MM.1S (cell line): ENCODE measurements around the gene CFP.

Experiments used
- CTCF ChIP-seq: fragments of 300-600 bp; sonication (generic); IDR thresholded peaks from 2 replicates; pipeline ENCODE4 v1.5.1; 2016; ENCODE audit warnings: antibody characterized with exemption, low read length, mixed read lengths
- EZH2 ChIP-seq: fragments of 300-600 bp; sonication (generic); optimal IDR thresholded peaks from 2 replicates; pipeline ENCODE3; 2017; ENCODE audit warnings: low read depth, mild to moderate bottlenecking, antibody characterized with exemption, low read length, mixed read lengths

- TF ChIP-seq CTCF, result no peak
- TF ChIP-seq EZH2, result no peak
Measured at GRCh38 chrX:47608130-47608810, 21.5 kb downstream of the CFP start.
